SU-DHL-6 (cell line): Measurements from ENCODE around the gene PCDHA10.
"Not testable (repeated sequence)": the region's sequence is repeated elsewhere in the genome, so short reads cannot be mapped to it uniquely, and the experiment has no call there.

Experiments
- H2AFZ ChIP-seq: fragments of 200-600 bp; sonication (generic); 2 replicates; pipeline ENCODE4 v1.6.1; 2014; ENCODE audit warnings: low read depth, mild to moderate bottlenecking, moderate library complexity, mixed read lengths, antibody characterized with exemption, low read length; ENCODE audit not compliant: severe bottlenecking
- H3F3A ChIP-seq: fragments of 200-600 bp; shearing (Covaris generic); 2 replicates; pipeline ENCODE4 v1.6.0; 2016; ENCODE audit warnings: antibody characterized with exemption, mild to moderate bottlenecking; ENCODE audit not compliant: insufficient read depth
- H3K27ac ChIP-seq: fragments of 200-600 bp; sonication (generic); 2 replicates; pipeline ENCODE4 v1.5.1; 2016; ENCODE audit warnings: low read depth, mild to moderate bottlenecking, low read length, moderate library complexity, mixed read lengths
- H3K27me3 ChIP-seq: fragments of 200-600 bp; sonication (generic), shearing (Covaris generic); 2 replicates; pipeline ENCODE4 v1.6.0; 2014; ENCODE audit warnings: mild to moderate bottlenecking, low read length
- H3K36me3 ChIP-seq: fragments of 200-600 bp; sonication (generic); 2 replicates; pipeline ENCODE4 v1.6.1; 2014; ENCODE audit warnings: mild to moderate bottlenecking, low read length, mixed read lengths
- H3K4me2 ChIP-seq: fragments of 300-600, 200-600 bp; shearing (Covaris generic), sonication (generic); 2 replicates; pipeline ENCODE4 v1.6.0; 2014; ENCODE audit warnings: low read length, low read depth, mild to moderate bottlenecking; ENCODE audit not compliant: poor library complexity, severe bottlenecking
- H3K4me3 ChIP-seq: fragments of 200-600 bp; sonication (generic); 2 replicates; pipeline ENCODE4 v1.5.1; 2014; ENCODE audit warnings: antibody characterized with exemption, low read length, mild to moderate bottlenecking, mixed read lengths; ENCODE audit not compliant: insufficient read depth, poor library complexity, severe bottlenecking
- H3K79me2 ChIP-seq: fragments of 200-600 bp; sonication (generic); 2 replicates; pipeline ENCODE4 v1.6.1; 2014; ENCODE audit warnings: mild to moderate bottlenecking, low read length, moderate library complexity; ENCODE audit not compliant: insufficient read depth
- H3K9ac ChIP-seq: fragments of 200-600 bp; sonication (generic); 2 replicates; pipeline ENCODE4 v1.7.0; 2014; ENCODE audit warnings: mild to moderate bottlenecking, low read length
- H3K9me2 ChIP-seq: fragments of 200-600 bp; sonication (generic); replicated peaks from 2 replicates; pipeline ENCODE4 v1.6.1; 2014; ENCODE audit warnings: low read length; ENCODE audit not compliant: insufficient read depth
- H3K9me3 ChIP-seq: fragments of 200-600 bp; sonication (generic); 2 replicates; pipeline ENCODE4 v1.6.1; 2014; ENCODE audit warnings: low read length, mixed read lengths; ENCODE audit not compliant: insufficient read depth
- H4K20me1 ChIP-seq: fragments of 200-600 bp; sonication (generic); 2 replicates; pipeline ENCODE4 v1.6.1; 2014; ENCODE audit warnings: low read depth, mild to moderate bottlenecking, antibody characterized with exemption, low read length, moderate library complexity, mixed read lengths
- EZH2phosphoT487 ChIP-seq: fragments of 200-600 bp; sonication (generic), shearing (Covaris generic); conservative IDR thresholded peaks from 2 replicates; pipeline ENCODE4 v1.6.1; 2018; ENCODE audit warnings: mild to moderate bottlenecking, antibody characterized with exemption, low read length, moderate library complexity, mixed read lengths
- TF ChIP-seq, protein P1 (sequence below): fragments of 200-600 bp; sonication (generic); IDR thresholded peaks from one replicate; pipeline ENCODE4 v1.5.1; 2017; ENCODE audit warnings: antibody characterized with exemption, mild to moderate bottlenecking, low read length, moderate library complexity; ENCODE audit not compliant: insufficient read depth, poor library complexity, severe bottlenecking

Gene PCDHA10, protein sequence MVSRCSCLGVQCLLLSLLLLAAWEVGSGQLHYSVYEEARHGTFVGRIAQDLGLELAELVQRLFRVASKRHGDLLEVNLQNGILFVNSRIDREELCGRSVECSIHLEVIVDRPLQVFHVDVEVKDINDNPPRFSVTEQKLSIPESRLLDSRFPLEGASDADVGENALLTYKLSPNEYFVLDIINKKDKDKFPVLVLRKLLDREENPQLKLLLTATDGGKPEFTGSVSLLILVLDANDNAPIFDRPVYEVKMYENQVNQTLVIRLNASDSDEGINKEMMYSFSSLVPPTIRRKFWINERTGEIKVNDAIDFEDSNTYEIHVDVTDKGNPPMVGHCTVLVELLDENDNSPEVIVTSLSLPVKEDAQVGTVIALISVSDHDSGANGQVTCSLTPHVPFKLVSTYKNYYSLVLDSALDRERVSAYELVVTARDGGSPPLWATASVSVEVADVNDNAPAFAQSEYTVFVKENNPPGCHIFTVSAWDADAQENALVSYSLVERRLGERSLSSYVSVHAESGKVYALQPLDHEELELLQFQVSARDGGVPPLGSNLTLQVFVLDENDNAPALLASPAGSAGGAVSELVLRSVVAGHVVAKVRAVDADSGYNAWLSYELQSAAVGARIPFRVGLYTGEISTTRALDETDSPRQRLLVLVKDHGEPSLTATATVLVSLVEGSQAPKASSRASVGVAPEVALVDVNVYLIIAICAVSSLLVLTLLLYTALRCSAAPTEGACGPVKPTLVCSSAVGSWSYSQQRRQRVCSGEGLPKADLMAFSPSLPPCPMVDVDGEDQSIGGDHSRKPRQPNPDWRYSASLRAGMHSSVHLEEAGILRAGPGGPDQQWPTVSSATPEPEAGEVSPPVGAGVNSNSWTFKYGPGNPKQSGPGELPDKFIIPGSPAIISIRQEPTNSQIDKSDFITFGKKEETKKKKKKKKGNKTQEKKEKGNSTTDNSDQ

DNA sequence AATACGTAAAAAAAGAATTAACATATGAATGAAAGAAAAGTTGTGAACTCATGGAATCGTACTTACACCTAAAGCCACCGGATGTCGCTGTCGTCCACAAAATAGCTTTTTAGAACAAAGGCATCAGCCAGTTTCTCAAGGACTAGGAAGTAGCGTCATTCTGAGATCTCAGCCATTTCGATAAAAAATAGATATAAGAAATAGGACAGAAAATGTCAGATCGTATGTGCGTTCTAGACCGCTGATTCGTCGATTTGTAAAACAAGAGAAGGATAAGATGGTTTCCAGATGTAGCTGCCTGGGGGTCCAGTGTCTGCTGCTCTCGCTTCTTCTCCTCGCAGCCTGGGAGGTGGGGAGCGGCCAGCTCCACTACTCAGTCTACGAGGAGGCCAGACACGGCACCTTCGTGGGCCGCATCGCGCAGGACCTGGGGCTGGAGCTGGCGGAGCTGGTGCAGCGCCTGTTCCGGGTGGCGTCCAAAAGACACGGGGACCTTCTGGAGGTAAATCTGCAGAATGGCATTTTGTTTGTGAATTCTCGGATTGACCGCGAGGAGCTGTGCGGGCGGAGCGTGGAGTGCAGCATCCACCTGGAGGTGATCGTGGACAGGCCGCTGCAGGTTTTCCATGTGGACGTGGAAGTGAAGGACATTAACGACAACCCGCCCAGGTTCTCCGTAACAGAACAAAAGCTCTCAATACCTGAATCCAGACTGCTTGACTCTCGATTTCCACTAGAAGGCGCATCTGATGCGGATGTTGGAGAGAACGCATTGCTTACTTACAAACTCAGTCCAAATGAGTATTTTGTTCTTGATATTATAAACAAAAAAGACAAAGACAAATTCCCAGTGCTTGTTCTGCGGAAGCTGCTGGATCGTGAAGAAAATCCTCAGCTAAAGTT is at the start of gene PCDHA10:
Gene PCDHA10, plus strand, starts transcription at position 126 of the 903 bp plus-strand sequence. Its CDS starts 152 bp downstream, at position 278.
- Histone ChIP-seq H3K4me3 (no peak within 1 kb of the TSS), H3K4me2 (no peak within 1 kb of the TSS), H4K20me1 (no peaks in the 10 kb centered on the region)

DNA sequence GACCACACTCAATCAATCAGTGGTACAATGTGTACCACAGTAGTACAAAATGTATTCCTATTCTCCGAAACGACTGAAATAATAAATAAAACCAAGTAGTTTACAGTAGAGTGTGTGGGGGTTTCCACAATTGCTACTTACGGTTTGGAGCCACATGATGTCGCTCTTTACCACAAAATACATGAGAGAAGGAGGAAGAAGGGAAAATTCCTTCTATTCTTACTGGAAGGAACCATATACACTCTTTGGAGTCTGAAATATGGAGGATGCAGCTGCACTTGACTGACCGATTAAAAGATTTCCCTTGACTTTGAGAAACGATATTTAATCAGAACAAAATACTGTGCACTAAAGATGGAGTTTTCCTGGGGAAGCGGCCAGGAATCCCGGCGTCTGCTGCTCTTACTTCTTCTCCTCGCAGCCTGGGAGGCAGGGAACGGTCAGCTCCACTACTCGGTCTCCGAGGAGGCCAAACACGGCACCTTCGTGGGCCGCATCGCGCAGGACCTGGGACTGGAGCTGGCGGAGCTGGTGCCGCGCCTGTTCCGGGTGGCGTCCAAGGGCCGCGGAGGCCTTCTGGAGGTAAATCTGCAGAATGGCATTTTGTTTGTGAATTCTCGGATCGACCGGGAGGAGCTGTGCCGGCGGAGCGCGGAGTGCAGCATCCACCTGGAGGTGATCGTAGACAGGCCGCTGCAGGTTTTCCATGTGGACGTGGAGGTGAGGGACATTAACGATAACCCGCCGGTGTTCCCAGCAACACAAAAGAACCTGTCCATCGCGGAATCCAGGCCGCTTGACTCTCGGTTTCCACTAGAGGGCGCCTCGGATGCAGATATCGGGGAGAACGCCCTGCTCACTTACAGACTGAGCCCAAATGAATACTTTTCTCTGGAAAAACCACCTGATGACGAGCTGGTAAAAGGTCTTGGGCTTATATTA is 48.6 kb upstream of the PCDHA10 start, which contains the start of gene PCDHA4:
Gene PCDHA4, plus strand, starts transcription at position 235 of the 942 bp plus-strand sequence.
- H2AFZ ChIP-seq = no peak within 1 kb of the TSS
- no peak within 1 kb of the TSS for H3K4me3 ChIP-seq

More for the DNA sequence above, at the start of gene PCDHA10:
- Histone ChIP-seq H3K27me3 (no peaks in the 10 kb centered on the region), H3K9me3 (no peaks in the 10 kb centered on the region), H3K79me2 (no peaks in the 10 kb centered on the region), H3K36me3 (no peaks in the 10 kb centered on the region), H3F3A (no peaks in the 10 kb centered on the region), H3K9me2 (no peaks in the 10 kb centered on the region), H3K9ac (no peak within 1 kb of the TSS), H3K27ac (no peak within 1 kb of the TSS), H2AFZ (no peak within 1 kb of the TSS)
- no peak for TF ChIP-seq EZH2phosphoT487
- TF ChIP-seq, protein P1, sequence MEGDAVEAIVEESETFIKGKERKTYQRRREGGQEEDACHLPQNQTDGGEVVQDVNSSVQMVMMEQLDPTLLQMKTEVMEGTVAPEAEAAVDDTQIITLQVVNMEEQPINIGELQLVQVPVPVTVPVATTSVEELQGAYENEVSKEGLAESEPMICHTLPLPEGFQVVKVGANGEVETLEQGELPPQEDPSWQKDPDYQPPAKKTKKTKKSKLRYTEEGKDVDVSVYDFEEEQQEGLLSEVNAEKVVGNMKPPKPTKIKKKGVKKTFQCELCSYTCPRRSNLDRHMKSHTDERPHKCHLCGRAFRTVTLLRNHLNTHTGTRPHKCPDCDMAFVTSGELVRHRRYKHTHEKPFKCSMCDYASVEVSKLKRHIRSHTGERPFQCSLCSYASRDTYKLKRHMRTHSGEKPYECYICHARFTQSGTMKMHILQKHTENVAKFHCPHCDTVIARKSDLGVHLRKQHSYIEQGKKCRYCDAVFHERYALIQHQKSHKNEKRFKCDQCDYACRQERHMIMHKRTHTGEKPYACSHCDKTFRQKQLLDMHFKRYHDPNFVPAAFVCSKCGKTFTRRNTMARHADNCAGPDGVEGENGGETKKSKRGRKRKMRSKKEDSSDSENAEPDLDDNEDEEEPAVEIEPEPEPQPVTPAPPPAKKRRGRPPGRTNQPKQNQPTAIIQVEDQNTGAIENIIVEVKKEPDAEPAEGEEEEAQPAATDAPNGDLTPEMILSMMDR = peak; percentile 14

DNA sequence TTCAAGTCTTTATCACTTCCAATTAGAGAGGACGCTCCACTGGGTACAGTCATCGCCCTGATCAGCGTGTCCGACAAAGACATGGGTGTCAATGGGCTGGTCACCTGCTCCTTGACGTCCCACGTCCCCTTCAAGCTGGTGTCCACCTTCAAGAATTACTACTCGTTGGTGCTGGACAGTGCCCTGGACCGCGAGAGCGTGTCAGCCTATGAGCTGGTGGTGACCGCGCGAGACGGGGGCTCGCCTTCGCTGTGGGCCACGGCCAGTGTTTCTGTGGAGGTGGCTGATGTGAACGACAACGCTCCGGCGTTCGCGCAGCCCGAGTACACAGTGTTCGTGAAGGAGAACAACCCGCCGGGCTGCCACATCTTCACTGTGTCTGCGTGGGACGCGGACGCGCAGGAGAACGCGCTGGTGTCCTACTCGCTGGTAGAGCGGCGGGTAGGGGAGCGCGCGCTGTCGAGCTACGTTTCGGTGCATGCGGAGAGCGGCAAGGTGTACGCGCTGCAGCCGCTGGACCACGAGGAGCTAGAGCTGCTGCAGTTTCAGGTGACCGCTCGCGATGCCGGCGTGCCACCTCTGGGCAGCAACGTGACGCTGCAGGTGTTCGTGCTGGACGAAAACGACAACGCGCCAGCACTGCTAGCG is 47.3 kb upstream of the PCDHA10 start:
- H3K9ac ChIP-seq, H2AFZ ChIP-seq, H3K27ac ChIP-seq, H3K4me3 ChIP-seq, H3K79me2 ChIP-seq, H3K9me2 ChIP-seq, H3K9me3 ChIP-seq, H4K20me1 ChIP-seq, H3F3A ChIP-seq, H3K36me3 ChIP-seq, H3K27me3 ChIP-seq, H3K4me2 ChIP-seq: not testable (repeated sequence)

More for the DNA sequence above, 48.6 kb upstream of the PCDHA10 start, which contains the start of gene PCDHA4:
- H4K20me1 ChIP-seq = no peaks in the 10 kb centered on the region
- no peaks in the 10 kb centered on the region for H3K9me3 ChIP-seq
- H3K4me2 ChIP-seq = no peak within 1 kb of the TSS
- TF ChIP-seq EZH2phosphoT487 = no peak
- TF ChIP-seq, protein P1 = peak; percentile 29
- H3K27me3 ChIP-seq = no peaks in the 10 kb centered on the region
- no peak within 1 kb of the TSS for H3K27ac ChIP-seq
- H3F3A ChIP-seq = no peaks in the 10 kb centered on the region
- H3K36me3 ChIP-seq = no peaks in the 10 kb centered on the region
- H3K9me2 ChIP-seq = no peaks in the 10 kb centered on the region
- H3K79me2 ChIP-seq = no peaks in the 10 kb centered on the region
- no peak within 1 kb of the TSS for H3K9ac ChIP-seq
